Thyroid gland (tissue), 4 donors: ENCODE measurements around the gene C22orf42. TPM values are rescaled to one million over a fixed set of nuclear protein-coding genes. Genes with fewer than 3 reads are reported as not detected.
"Not testable (repeated sequence)": the region's sequence is repeated elsewhere in the genome, so short reads cannot be mapped to it uniquely, and the experiment has no call there.

Source experiments
- DNase-seq, 2 donors: peaks; one replicate each; pipeline ENCODE4 v3.0.0-alpha.2; 2019
- H3K27ac ChIP-seq, 3 donors: fragments of 200-600 bp; sonication (generic); 1 replicate in 2 of 3; 2 replicates in 1 of 3; pipeline ENCODE4 v1.5.1; 2016 to 2019; ENCODE audit warnings: mild to moderate bottlenecking in 1 of 3, moderate library complexity in 1 of 3
- H3K27me3 ChIP-seq: fragments of 200-600 bp; sonication (generic); one replicate; pipeline ENCODE4 v1.5.1; 2019
- H3K36me3 ChIP-seq, 2 donors: fragments of 200-600 bp; sonication (generic); one replicate each; pipeline ENCODE4 v1.5.1; 2016 to 2019
- H3K4me1 ChIP-seq, 2 donors: fragments of 200-600 bp; sonication (generic); one replicate each; pipeline ENCODE4 v1.5.1; 2017 to 2019
- H3K4me3 ChIP-seq, 3 donors: fragments of 200-600 bp; sonication (generic); replicated peaks in 1 of 3; 1 replicate in 2 of 3; 2 replicates in 1 of 3; pipeline ENCODE4 v1.5.1; 2016; ENCODE audit warnings: mild to moderate bottlenecking in 1 of 3
- H3K9me3 ChIP-seq: fragments of 200-600 bp; sonication (generic); one replicate; pipeline ENCODE4 v1.5.1; 2017
- CTCF ChIP-seq, 6 experiments: fragments of 200-600 bp in 3 of 6; fragments of 450-650 bp in 3 of 6; sonication (generic) in 3 of 6; IDR thresholded peaks; one replicate each; pipeline ENCODE4 v1.5.1; 2016 to 2019; ENCODE audit warnings: antibody characterized with exemption in 6 of 6, mild to moderate bottlenecking in 2 of 6, inconsistent platforms in 1 of 6, moderate library complexity in 1 of 6
- POLR2A ChIP-seq, 2 donors: fragments of 450-650 bp; IDR thresholded peaks; one replicate each; pipeline ENCODE4 v1.6.1; 2017; ENCODE audit warnings: antibody characterized with exemption in 2 of 2, mild to moderate bottlenecking in 2 of 2, moderate library complexity in 1 of 2
- WGBS, 2 donors: methylation state at CpG; one replicate each; pipeline ENCODE4 v1.1.5; 2017; 5-methylcytosine and 5-hydroxymethylcytosine counted together
- intact Hi-C: fragments of 100-400 bp; cut with DNase I; formaldehyde crosslinking; loops from one replicate; pipeline ENCODE4 v1.15.1; 2023
- total RNA-seq, 4 donors: library from RNA; depleted of rRNA; stranded (reverse); fragments of >200 nt; gene quantifications; one replicate each; pipeline ENCODE4 v1.2.3, GENCODE V29; 2016

Gene C22orf42
- total RNA-seq, 4 donors from 2014 or later = not detected

GRCh38 chr22:32175683-32176644 lies 16.9 kb upstream of the C22orf42 start:
- no peak for TF ChIP-seq POLR2A (IDR thresholded peaks at IDR 0.05)
- no peak for TF ChIP-seq CTCF (IDR thresholded peaks at IDR 0.05)
- Histone ChIP-seq H3K9me3 (no peaks in the 10 kb centered on the region), H3K36me3 (no peaks in the 10 kb centered on the region), H3K27ac (no peak overlapping the region), H3K27me3 (no peaks in the 10 kb centered on the region), H3K4me3 (no peak overlapping the region), H3K4me1 (peaks cover 0 to 6% of the 10 kb centered on the region in 2 donors)
- 11 to 18% methylated on average over 15 to 29 of the region's 73 CpGs for WGBS, 2 donors
- no peak for DNase-seq
- intact Hi-C loops = no loop called here

DNA sequence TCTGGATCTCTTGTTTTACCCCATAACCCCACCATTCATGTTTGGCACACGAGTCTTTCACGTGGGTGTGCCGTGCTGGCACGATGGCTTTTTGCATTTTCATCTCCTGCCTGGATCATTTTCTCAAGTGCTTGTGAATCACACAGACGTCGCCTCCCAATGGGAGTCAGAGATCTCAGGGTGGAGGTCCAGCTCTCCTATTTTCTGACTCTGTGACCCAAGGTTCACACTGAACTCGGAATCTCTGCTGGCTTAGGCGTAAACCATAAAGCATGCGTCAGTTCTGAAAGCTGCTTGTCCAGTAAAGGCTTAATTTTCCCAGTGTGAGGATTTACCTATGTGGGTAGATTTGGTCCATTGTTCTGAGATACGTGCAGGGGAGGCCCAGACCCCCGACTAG lies 16.0 kb upstream of the C22orf42 start:
- Histone ChIP-seq H3K36me3 (no peaks in the 10 kb centered on the region), H3K4me1 (peaks cover 0 to 6% of the 10 kb centered on the region in 2 donors), H3K9me3 (no peaks in the 10 kb centered on the region), H3K27me3 (no peaks in the 10 kb centered on the region), H3K4me3 (no peak overlapping the region), H3K27ac (no peak overlapping the region)
- no peak for DNase-seq
- TF ChIP-seq CTCF (IDR thresholded peaks at IDR 0.05) = no peak
- no peak for TF ChIP-seq POLR2A (IDR thresholded peaks at IDR 0.05)
- intact Hi-C loops = no loop called here
- WGBS, 2 donors = 88 to 89% methylated on average over 11 of the region's 11 CpGs

- no peak for TF ChIP-seq CTCF (IDR thresholded peaks at IDR 0.05)
- TF ChIP-seq POLR2A (IDR thresholded peaks at IDR 0.05) = no peak
- DNase-seq = no peak
- no peak overlapping the region for H3K27ac ChIP-seq
- no peaks in the 10 kb centered on the region for H3K36me3 ChIP-seq
- intact Hi-C loops = no loop called here
- H3K4me3 ChIP-seq = no peak overlapping the region
- WGBS, 2 donors = 80 to 82% methylated on average over 6 of the region's 6 CpGs
- H3K9me3 ChIP-seq = no peaks in the 10 kb centered on the region
- peaks cover 4% of the 10 kb centered on the region for H3K27me3 ChIP-seq
- no peaks in the 10 kb centered on the region for H3K4me1 ChIP-seq
Measured at GRCh38 chr22:32165681-32166080, 6.6 kb upstream of the C22orf42 start.

DNA sequence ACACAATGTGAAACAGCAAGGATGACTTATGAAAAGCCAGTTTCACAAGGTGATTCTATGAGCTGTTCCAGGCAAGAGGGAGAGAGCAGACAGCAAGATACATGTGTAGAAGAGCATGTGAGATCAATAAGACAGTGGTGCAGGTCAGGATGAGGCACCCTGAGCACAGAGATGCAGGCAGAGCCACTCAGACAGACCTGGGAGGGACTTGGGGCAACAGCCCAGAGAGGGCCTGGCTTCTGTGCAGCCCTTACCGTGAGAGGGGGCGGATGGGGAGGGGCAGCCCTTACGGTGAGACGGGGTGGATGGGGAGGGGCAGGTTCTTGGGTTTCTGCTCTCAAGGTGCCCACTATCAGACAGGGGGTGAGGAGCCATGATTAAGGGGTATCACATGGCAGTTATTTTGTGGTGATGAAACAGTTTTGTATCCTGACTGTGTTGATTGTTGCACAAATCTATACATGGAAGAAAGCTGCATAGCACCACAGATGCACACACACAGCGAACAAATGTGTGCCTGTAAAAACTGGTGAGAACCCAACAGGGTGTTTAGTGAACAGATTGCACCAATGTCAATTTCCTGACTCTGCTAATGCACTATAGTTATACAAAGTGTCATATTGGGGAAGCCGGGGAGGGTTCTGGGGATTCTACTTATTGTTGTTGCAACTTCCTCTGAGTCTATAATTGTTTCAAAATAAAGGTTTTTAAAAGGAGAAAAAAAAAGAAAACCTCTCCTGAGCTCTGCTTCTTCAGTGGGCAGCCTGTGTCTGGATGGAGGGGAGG lies 5.2 kb upstream of the C22orf42 start:
- DNase-seq = no peak
- no peaks in the 10 kb centered on the region for H3K4me1 ChIP-seq
- H3K27ac ChIP-seq = no peak overlapping the region
- H3K4me3 ChIP-seq = no peak overlapping the region
- WGBS, 2 donors = 33 to 34% methylated on average over 6 of the region's 6 CpGs
- no peaks in the 10 kb centered on the region for H3K9me3 ChIP-seq
- intact Hi-C loops = no loop called here
- TF ChIP-seq POLR2A (IDR thresholded peaks at IDR 0.05) = no peak
- TF ChIP-seq CTCF (IDR thresholded peaks at IDR 0.05) = no peak
- peaks cover 4% of the 10 kb centered on the region for H3K27me3 ChIP-seq
- H3K36me3 ChIP-seq = no peaks in the 10 kb centered on the region

DNA sequence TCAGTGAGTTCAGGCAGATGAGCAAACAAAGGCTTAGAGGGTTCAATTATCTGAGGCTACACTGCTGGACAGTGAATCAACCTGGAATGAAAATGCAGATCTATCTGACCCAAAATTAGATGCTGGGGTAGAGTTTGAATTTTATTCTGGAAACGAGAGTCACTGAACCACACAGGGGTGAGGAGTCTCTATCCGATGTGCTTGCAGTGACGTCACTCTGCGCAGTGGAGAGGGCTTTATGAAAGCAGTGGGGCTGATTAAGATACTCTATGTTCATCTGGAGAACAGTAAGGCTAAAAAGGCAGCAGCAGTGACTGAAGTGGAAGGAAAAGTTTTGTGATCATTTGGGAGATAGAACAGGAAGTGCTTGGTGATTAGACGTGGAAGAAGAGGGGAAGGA lies 1.3 kb upstream of the C22orf42 start:
- H3K27ac ChIP-seq, H3K27me3 ChIP-seq, H3K9me3 ChIP-seq, DNase-seq, H3K4me3 ChIP-seq, H3K36me3 ChIP-seq, H3K4me1 ChIP-seq, intact Hi-C loops: not testable (repeated sequence)
- 67 to 68% methylated on average over 5 of the region's 5 CpGs for WGBS, 2 donors

- WGBS, 2 donors = 63 to 75% methylated on average over 5 of the region's 5 CpGs
- DNase-seq, H3K4me3 ChIP-seq, H3K36me3 ChIP-seq, intact Hi-C loops, H3K9me3 ChIP-seq, H3K27me3 ChIP-seq, H3K27ac ChIP-seq, H3K4me1 ChIP-seq: not testable (repeated sequence)
Measured at GRCh38 chr22:32157632-32158031, 1.5 kb downstream of the C22orf42 start.

DNA sequence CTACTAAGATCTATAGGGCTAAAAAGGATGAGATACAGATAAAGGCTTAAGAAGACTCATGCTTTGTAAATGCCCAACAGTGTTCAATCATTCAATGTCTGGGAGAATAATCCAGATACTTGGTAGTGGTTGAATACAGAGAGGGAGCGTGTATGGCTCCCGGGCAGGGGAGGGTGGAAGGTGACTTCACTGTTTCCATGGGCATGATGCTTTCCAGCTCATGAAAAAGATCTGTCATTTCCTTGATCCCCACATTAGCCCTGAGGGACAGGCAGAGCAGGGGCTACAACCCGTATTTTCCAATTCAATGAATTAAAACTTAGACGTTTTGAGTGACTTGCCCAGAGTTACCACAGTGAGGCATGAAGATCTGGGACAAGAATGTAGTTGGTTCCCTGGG lies 4.4 kb downstream of the C22orf42 start:
- intact Hi-C loops, H3K27me3 ChIP-seq: not testable (repeated sequence)

DNA sequence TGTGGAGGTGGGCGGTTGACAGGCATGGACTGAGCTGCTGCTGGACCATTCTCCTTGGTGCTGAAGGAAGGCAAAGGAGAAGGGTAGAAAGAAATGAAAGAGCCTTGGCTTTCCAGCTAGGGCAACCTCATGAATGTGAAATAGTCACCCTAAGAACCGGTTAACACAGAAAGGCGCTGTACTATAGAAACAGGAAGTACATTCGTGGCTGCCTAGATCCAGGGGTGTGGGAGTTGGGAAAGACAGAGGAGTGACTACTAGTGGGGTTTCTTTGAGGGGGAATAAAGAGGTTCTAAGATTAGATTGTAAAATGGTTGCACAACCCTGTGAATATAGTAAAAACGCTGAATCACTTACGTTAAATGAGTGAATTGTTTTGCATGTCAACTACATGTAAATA lies 7.5 kb downstream of the C22orf42 start:
- H3K27ac ChIP-seq, H3K36me3 ChIP-seq, H3K27me3 ChIP-seq, intact Hi-C loops, H3K9me3 ChIP-seq, H3K4me1 ChIP-seq, DNase-seq, H3K4me3 ChIP-seq: not testable (repeated sequence)
- WGBS, 2 donors = 70 to 77% methylated on average over 6 of the region's 6 CpGs

More for the DNA sequence above, 4.4 kb downstream of the C22orf42 start:
- not testable (repeated sequence) for H3K4me3 ChIP-seq, DNase-seq, H3K9me3 ChIP-seq, H3K27ac ChIP-seq, H3K36me3 ChIP-seq, H3K4me1 ChIP-seq
- 81% methylated on average over 4 of the region's 4 CpGs for WGBS, 2 donors
